Epithelial cell of proximal tubule (primary cell): Measurements from ENCODE around the gene KIF1B. TPM values are rescaled to one million over a fixed set of nuclear protein-coding genes. Genes with fewer than 3 reads are reported as not detected.

ENCODE experiments used
- DNase-seq: peaks from one replicate; pipeline ENCODE4 v3.0.0-alpha.2; 2011; ENCODE audit warnings: low read depth
- H3K4me3 ChIP-seq: 2 replicates; pipeline ENCODE4 v1.5.1; 2011; ENCODE audit warnings: low read depth, mild to moderate bottlenecking, low read length
- CTCF ChIP-seq: conservative IDR thresholded peaks from 2 replicates; pipeline ENCODE4 v1.5.1; 2012; ENCODE audit warnings: low read depth, mild to moderate bottlenecking, low read length
- total RNA-seq: library from RNA; depleted of rRNA; stranded (reverse); fragments of >200 nt; gene quantifications from 2 replicates; pipeline ENCODE4 v1.2.3, GENCODE V29; 2015

The KIF1B gene
- total RNA-seq, 1 donor from 2014 or later = 20.9 TPM

- TF ChIP-seq CTCF = no peak
- no peak for DNase-seq
- no peak overlapping the region for H3K4me3 ChIP-seq
Observed at GRCh38 chr1:10316752-10317151, 106.4 kb downstream of the KIF1B start.

GRCh38 chr1:10319750-10320149 lies 109.4 kb downstream of the KIF1B start:
- H3K4me3 ChIP-seq = no peak overlapping the region
- no peak for TF ChIP-seq CTCF
- DNase-seq = no peak

GRCh38 chr1:10320336-10320735 lies 110.0 kb downstream of the KIF1B start:
- no peak overlapping the region for H3K4me3 ChIP-seq
- TF ChIP-seq CTCF = no peak
- no peak for DNase-seq

GRCh38 chr1:10322821-10323220 lies 112.5 kb downstream of the KIF1B start:
- DNase-seq = no peak
- no peak overlapping the region for H3K4me3 ChIP-seq
- TF ChIP-seq CTCF = no peak

GRCh38 chr1:10324627-10325026 lies 114.3 kb downstream of the KIF1B start:
- TF ChIP-seq CTCF = no peak
- no peak overlapping the region for H3K4me3 ChIP-seq
- no peak for DNase-seq

GRCh38 chr1:10325521-10325920 lies 115.2 kb downstream of the KIF1B start:
- TF ChIP-seq CTCF = no peak
- no peak for DNase-seq
- H3K4me3 ChIP-seq = no peak overlapping the region

GRCh38 chr1:10326251-10326650 lies 115.9 kb downstream of the KIF1B start:
- no peak for TF ChIP-seq CTCF
- DNase-seq = no peak
- H3K4me3 ChIP-seq = no peak overlapping the region
